ENCODE measurements around the gene KRT79.

The KRT79 gene

DNA sequence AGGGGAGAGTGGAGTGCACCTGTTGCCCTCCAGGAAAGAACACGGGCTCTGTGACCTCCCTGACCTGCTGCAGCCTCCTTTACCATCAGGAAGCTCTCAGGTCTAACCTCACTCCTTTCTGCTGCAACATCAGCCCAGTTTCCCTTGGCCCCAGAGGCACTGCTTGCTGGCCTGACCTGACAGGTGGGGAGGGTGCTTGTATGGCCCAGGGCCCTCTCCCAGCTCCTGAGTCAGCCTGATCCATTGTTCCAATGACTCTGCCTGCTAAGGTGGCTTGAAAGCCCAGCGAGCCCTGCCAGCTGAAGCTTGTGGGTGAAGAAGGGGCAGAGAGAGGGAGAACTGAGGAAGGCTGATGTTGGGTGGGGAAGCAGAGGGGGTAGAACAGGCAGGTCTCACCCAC, 27.9 kb upstream of the KRT79 start:
- in situ Hi-C loops (cut with HindIII; ENCODE audit: low sequenced_read_pairs) = loop anchor here (25.0 kb wide), 1 partner anchor 475 kb away; the partner anchor contains the start of gene KRT84

DNA sequence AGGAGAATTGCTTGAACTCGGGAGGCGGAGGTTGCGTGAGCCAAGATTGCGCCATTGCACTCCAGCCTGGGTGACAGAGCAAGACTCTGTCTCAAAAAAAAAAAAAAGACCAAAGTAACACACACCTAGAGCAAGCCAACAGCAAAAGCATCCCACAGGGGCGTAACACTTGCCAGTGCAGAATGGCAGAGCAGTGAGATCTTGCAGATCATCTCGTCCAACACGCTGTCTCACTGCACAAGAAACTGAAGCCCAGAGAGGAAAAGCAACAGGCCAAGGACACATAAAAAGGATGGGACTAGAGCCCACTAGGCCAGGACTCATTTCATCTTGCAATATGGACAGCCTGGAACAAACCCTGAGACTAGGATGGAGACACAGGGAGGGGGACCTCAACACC, 27.4 kb upstream of the KRT79 start:
- in situ Hi-C loops (cut with HindIII; ENCODE audit: low sequenced_read_pairs) = loop anchor here (25.0 kb wide), 1 partner anchor 474 kb away; the partner anchor contains the start of gene KRT84

DNA sequence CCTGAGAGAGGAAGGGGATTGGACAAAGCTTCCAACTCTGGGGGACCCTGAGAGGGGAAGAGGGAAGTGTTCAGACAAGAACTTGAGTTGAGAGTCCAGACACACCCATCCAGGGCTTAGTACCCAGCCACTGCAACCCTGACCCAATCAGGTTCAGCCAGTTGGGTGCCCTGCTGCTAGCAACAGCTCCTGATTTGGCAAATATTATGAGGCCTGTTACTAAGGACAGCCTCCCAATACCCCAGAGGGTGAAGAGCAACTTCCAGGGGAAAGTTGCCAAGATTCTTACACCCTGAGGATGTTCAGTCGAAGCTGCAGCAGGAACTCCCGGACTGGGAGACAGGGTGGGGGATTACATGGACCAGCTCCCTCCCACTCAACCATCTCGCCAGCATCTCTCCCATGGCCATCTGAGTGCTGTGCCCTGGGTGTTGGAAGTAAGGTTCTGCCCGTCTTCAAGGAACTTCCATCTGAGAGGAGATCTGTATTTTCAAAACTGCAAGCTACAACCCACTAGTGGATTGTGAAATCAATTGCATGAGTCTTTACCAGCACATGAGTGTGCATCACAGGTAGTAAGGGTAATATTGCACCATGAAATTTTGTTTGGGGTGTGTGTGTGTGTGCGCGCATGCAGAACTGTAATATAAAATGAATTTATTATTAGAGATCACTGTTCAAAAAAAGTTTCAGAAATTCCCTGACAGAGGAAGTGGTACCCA, 26.2 kb upstream of the KRT79 start:
- in situ Hi-C loops (cut with HindIII; ENCODE audit: low sequenced_read_pairs) = loop anchor here (25.0 kb wide), 1 partner anchor 473 kb away; the partner anchor contains the start of gene KRT84

DNA sequence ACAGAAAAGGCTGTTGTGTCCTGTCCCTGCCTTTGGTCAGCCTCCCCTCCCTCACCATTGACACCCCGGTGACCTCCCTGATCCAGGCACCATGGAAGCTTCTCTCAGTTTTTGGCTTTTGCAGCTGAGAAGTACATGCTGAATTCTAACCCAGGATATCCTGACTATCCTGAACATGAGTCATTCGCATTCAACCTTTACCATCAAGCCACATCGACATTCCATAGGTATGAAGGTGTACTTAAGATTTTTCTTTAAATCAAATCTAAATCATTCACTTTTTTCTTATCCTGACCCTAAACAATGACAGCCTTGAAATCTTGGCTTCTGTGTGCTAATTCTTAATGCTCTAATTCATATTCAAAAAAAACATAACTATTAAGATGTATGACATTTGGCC, 23.4 kb upstream of the KRT79 start:
- in situ Hi-C loops (cut with HindIII; ENCODE audit: low sequenced_read_pairs) = loop anchor here (25.0 kb wide), 1 partner anchor 470 kb away; the partner anchor contains the start of gene KRT84

DNA sequence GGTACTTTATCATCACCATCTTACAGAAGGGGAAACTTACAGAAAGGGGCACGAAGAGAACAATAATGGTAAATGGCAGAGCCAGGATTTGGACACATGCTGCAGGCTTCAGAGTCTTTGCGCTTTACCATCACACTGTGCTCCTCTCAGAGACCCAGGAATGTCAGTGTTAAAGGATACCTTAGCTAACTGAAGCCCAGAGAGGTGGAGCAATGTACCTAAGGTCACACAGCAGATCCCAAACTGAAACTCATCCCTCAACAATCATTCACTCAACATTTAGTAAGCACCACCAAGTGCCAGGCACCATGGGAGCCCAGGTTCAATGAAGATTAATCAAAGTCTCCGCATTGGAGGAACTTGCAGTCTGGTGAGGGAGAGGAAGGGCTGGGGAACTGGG, 22.7 kb upstream of the KRT79 start:
- in situ Hi-C loops (cut with HindIII; ENCODE audit: low sequenced_read_pairs) = loop anchor here (25.0 kb wide), 1 partner anchor 469 kb away; the partner anchor contains the start of gene KRT84

DNA sequence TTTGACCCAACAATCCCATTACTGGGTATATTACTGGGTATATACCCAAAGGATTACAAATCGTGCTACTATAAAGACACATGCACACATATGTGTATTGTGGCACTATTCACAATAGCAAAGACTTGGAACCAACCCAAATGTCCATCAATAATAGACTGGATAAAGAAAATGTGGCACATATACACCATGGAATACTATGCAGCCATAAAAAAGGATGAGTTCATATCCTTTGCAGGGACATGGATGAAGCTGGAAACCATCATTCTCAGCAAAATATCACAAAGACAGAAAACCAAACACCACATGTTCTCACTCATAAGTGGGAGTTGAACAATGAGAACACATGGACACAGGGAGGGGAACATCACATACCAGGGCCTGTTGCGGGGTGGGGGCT, 22.0 kb upstream of the KRT79 start:
- in situ Hi-C loops (cut with HindIII; ENCODE audit: low sequenced_read_pairs) = loop anchor here (25.0 kb wide), 1 partner anchor 469 kb away; the partner anchor contains the start of gene KRT84

DNA sequence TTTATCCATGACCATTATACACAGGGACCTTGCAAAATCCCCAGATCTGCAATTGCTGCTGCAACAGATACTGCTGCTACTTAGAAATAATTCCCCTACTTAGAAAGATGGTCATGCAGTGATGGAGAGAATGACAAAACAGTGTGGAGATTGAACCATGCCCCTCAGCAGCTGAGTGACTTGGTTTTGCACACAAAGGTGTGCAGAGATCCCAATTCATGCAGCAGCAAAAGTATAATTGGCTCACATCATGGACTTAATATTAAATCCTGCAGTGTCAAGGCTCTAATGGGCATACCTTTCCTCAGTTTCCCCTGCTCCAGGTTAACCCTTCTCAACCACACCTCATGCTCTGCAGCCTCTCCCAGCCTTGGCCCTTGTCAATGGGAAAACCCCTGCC, 17.7 kb upstream of the KRT79 start:
- in situ Hi-C loops (cut with HindIII; ENCODE audit: low sequenced_read_pairs) = loop anchor here (25.0 kb wide), 1 partner anchor 464 kb away; the partner anchor contains the start of gene KRT84

DNA sequence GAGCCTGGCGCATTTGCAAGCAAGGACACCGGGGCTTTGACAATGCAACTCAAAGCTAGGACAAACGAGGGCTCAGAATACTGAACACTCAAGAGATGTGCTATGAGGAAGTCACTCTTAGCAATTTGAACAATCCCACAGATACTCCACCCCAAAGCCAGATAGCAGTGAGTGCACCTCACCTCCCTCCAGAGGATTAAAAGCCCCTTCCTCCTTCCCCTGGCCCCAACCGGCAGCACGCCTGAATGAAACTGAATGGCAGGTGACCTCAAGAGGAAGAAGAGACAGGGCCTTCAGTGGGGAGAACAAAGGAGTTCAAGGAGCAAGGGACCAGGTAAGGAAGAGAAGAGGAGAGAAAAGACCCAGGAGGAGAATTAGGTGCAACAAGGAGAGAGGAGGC, 16.6 kb upstream of the KRT79 start:
- in situ Hi-C loops (cut with HindIII; ENCODE audit: low sequenced_read_pairs) = loop anchor here (25.0 kb wide), 1 partner anchor 463 kb away; the partner anchor contains the start of gene KRT84

DNA sequence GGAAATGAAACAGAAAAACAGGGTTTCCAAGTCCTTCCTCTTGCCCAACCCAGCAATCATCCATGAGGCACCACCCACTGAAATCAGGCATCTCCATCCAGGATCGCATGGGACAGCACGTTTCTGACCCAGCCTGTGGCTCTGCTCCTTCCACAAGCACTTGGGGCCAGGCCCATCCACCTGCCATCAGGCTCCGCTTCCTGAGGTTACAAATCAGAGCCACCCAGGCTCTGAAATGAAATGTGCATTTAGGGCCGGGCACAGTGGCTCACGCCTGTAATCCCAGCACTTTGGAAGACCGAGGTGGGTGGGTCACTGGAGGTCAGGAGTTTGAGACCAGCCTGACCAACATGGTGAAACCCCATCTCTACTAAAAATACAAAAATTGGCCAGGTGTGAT, 15.4 kb upstream of the KRT79 start:
- in situ Hi-C loops (cut with HindIII; ENCODE audit: low sequenced_read_pairs) = no loop called here

DNA sequence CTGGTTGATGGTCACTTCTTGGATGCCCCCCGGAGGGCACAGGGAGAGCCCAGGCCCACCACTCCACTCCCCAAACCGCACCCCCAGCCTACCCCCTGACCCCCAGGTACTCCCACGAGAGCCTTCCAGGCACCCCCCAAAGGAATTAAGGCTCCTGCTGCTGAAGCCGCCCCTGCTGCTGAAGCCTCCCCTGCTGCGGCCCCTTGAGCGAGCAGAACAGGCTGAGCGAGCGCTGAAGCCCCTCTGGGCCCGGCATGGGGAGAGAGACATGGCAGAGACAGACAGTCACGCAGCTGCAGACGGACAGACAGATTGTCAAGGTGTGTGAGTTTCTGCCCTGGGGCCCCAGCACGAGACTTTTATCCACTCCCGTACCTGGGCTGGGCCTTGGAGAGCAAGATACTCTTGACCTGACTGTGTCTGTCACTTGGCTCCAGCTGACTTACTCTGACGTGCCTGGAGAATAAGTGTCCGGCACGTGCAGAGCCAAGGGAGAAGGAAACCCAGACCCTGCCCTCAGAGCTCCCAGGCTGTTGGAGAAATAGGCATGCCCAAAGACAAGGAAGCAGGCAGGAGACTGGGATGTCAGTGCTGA, 14.6 kb upstream of the KRT79 start, which contains the start of gene KRT78:
Gene KRT78, minus strand, starts transcription at position 334 of the 595 bp plus-strand sequence. Its CDS starts 64 bp downstream, at position 270.
- in situ Hi-C loops (cut with HindIII; ENCODE audit: low sequenced_read_pairs) = no loop called here

DNA sequence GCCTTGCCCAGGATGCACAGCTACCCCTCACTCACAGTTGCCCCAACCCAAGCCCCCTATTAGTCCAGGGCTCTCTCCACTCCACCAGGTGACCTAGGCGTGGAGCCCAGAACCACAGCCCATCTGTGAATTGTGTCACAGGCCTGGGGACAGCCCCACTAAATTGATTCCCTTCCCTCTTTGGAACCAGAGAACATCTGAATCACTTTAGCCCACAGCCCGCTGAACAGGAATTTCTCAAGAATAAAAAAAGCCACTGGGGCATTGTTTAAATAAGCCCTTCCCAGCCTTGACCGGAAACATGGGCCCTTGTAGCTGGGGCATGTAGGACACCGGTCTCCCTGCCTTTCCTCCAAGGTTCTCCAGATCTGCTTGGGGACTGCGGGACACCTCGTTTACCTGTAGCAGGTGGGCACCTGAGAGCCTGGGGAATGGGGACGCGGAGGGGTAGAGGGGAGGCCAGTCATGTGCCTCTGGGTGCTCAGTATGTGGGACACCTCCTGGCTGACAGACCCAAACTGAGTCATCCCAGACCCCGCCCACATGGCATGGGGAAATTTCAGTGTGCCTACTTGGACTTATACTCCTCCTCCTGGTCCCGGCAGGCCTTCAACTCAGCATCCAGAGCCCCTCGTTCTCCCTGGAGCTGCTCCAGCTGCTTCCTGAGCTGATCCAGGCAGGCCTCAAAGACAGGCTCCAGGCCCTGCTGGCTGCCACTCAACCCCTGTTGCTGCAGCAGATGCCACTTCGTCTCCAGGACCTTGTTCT, 13.4 kb upstream of the KRT79 start:
- in situ Hi-C loops (cut with HindIII; ENCODE audit: low sequenced_read_pairs) = no loop called here

DNA sequence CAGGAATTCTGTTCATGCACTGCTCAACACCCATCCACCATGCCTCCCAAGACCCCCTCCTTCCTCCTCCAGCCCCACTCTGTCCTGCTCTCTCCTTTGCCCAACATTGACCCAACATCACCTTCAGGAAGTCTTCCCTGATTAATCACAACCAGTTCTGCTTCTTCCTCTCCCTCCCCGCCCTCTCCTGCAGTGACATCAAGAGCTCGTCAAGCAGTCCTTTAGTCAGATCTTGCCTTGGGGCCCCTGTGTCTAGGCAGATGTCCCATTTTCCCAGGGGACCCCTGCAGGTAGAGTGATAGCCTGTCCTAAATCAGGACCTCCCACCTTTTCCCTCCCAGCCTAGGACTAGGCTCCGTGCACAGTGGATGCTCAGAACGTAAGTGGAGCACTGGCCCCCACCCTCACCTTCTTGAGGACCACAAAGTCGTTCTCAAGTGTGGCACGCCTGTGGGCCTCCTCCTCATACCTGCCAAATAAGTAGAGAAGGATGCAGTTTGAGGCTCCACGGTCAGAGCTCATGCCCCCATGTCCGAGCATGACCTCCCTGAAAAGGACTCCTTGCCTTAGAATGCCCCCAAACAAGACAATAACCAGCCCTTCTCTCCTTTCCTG, 12.4 kb upstream of the KRT79 start:
- in situ Hi-C loops (cut with HindIII; ENCODE audit: low sequenced_read_pairs) = no loop called here

DNA sequence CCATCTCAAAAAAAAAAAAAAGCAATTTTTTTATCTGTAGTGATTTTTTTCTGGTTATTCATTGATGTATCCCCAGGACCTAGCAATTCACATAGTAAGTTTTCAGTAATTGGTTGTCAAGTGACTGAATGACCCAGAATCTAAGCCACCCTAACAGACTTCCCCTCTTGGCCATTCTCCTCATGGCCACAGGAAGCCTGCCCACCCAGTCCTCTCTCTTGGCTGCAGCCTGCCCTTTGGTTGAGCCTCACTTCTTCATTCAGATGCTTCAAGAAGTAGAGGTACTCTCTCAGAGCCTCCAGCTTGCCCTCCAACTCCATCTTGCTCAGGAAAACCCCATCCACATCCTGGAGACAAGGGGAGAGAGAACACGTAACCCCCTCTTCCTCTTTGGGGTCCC, 11.8 kb upstream of the KRT79 start:
- in situ Hi-C loops (cut with HindIII; ENCODE audit: low sequenced_read_pairs) = no loop called here

DNA sequence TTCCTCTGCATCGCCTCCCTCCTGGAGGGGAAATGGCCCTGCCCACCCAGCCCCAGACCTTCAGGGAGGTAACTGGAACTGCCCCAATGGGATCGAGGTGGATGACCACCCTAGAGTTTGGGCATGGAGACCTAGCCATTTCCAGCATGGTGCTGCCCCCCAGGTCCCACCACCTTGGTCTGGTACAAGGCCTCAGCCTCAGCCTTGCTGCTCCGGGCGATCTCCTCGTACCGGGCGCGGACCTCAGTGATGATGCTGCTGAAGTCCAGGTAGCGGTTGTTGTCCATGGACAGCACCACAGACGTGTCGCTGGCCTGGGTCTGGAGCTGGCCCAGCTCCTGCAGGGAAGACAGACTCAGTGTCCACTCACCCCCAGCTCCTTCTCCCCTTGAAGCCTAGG, 10.3 kb upstream of the KRT79 start:
- in situ Hi-C loops (cut with HindIII; ENCODE audit: low sequenced_read_pairs) = no loop called here

DNA sequence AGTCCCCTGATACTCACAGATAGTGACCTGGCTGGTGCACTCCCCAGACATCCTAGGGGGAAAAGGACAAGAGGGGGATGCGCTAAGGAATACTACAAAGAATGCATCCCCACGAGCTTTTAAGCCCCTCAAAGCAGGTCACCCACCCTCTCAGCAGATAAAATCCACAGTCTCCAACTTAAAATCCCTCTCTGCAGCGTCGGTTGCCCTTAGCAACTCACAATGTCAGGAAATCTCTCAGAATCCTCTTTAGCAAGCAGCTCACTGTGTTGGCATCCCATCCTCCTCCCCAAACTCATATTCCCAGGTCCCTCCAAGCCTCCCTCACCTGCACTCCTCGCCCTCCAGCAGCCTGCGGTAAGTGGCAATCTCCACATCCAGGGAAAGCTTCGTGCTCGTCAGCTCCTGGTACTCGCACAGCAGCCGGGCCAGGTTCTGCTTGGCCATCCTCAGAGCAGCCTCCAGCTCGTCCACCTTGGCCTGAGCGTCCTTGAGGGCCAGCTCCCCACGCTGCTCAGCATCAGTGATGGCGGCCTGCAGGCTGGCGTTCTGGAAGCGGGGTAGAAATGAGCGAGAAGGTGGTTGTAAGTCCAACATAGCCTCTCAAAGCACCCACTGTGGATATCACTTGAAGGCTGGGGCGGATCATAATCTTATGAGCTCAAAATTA, 5.5 kb upstream of the KRT79 start:
- in situ Hi-C loops (cut with HindIII; ENCODE audit: low sequenced_read_pairs) = no loop called here

DNA sequence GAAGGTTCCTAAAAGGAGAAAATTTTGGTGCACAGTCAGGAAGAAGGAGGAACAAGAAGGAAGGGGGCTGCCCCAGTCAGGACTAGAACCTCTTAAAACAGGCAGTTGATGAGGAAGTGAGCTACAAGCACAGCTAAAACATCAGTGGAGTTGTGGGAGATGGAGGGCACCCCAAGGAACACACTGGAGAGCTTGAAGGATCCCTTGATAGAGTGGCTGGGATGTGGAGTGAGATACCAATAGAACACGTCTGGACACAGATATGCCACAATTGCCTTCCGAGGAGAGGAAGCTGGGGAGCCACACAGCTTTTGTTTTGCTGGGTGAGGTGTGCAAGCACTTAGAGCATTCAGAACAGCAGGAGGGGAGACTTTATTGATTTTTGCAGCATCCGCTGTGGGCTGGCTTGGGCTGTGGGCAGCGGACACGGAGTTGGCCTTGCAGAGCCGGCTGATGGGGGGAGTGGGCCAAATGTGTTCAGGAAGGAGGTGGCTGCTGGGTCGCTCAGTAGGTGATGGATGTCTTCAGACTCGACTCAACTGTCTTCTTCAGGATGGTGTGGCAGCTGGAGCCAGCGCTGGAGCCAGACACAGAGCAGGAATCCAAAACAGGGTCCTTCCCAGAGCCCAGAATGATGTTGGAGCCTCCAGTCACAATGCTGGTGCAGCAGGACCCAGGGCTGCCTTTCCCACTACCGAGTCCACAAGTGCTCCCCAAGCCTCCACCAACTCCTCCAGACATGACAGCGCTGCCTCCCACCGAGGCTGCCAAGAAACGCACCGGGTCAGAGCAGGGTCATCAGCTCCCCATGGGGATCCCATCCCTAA, 4.7 kb upstream of the KRT79 start:
- in situ Hi-C loops (cut with HindIII; ENCODE audit: low sequenced_read_pairs) = no loop called here

DNA sequence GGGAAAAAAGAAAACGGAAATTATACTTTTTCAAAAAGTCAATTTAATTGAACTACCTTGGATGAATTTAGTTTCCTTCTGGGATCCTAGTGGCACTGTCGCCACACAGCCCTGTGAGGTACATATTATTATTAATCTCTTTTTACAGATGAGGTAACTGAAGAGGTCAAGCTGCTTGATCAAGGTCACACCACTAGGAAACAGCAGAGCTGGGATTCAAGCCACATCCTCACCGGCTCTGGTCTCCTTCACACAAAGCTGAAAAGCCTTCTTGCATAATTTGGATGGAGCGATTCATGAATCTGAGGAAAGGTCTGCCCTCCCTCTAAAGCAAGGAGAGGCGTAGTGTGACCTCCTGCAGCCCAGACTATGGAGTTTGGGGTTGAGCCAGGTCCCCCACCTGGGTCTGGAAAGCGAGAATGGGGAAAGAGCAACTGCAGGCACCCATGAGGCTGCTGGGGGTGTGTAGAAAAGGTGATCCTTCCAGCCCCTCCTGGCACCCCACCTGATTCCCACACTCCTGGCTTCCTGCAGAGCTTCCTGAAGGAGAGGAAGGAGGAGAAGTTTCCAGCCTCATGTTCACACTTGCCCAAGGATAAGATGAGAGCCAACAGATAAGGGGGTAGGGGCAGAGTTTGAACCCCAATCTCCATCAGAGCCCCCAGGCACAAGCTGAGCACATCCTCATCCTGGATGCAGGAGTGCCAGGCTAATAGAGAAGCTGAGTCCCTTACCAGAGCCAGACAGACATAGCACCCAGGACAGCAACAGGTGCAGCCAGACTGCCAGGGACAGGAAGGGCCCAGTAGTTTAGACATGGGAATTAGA, 3.9 kb upstream of the KRT79 start:
- in situ Hi-C loops (cut with HindIII; ENCODE audit: low sequenced_read_pairs) = no loop called here

DNA sequence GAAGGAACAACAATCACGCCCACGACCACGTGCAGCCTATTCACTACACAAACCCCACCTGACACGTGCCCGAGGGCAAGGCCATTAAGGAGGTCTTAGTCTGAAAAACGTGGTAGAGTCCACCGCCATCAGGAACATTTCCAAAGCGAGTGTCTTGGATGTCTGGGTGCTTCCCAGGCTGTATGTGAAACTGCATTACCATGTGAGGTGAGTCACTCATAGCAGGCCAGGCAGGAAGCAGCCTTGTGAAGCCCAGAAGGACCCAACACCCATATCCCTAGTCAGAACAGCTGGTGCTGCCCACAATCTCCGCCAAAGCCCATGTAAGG, 3.3 kb upstream of the KRT79 start:
- in situ Hi-C loops (cut with HindIII; ENCODE audit: low sequenced_read_pairs) = no loop called here

All from DLD1 (cell line).